Measurements from ENCODE around the gene WNK1. TPM values are rescaled to one million over a fixed set of nuclear protein-coding genes. Genes with fewer than 3 reads are reported as not detected.

The WNK1 gene
- polyA plus RNA-seq, 1 donor (not counting 4 experiments of a cell fraction or from before 2014, with no cell fraction given), result 72.3 TPM

- dilution Hi-C loops (cut with MboI; ENCODE audit: extremely low pct_ligation_motif_present, low sequenced_read_pairs), result no loop called here
- H3K79me2 ChIP-seq (ENCODE audit: control insufficient read depth, insufficient read depth, low read length), result no peaks in the 10 kb centered on the region
- no peaks in the 10 kb centered on the region for H3K36me3 ChIP-seq (ENCODE audit: control insufficient read depth in 2 of 2, extremely low read depth in 1 of 2, insufficient read depth in 2 of 2, low read length in 2 of 2)
- H3K9me3 ChIP-seq (ENCODE audit: control insufficient read depth, low read depth, low read length), result no peaks in the 10 kb centered on the region
- H3K9me1 ChIP-seq (ENCODE audit: control insufficient read depth, extremely low read depth, insufficient read depth, low read length), result no peaks in the 10 kb centered on the region
- no peak overlapping the region for H3K4me2 ChIP-seq (ENCODE audit: control insufficient read depth, extremely low read depth, insufficient read depth, low read depth, low read length)
- no peaks in the 10 kb centered on the region for H3K27me3 ChIP-seq (ENCODE audit: control insufficient read depth, extremely low read depth, insufficient read depth, low read length)
- no peaks in the 10 kb centered on the region for H4K20me1 ChIP-seq (ENCODE audit: control insufficient read depth, extremely low read depth, insufficient read depth, low read length)
- H3K4me3 ChIP-seq (ENCODE audit: control insufficient read depth in 2 of 3, extremely low read depth in 1 of 3, insufficient read depth in 2 of 3, low read depth in 1 of 3, low read length in 3 of 3), result no peak overlapping the region
- TF ChIP-seq CTCF (optimal IDR thresholded peaks at IDR 0.05 in 1 of 3, IDR thresholded peaks at IDR 0.05 in 1 of 3, conservative IDR thresholded peaks at IDR 0.05 in 1 of 3; ENCODE audit: extremely low read depth in 1 of 3, insufficient read depth in 2 of 3, low read length in 3 of 3) (no peak), EZH2 (IDR thresholded peaks at IDR 0.05; ENCODE audit: low read length) (no peak)
- FAIRE-seq, result no peak
- H2AFZ ChIP-seq (ENCODE audit: control insufficient read depth, low read length), result no peak overlapping the region
- H3K27ac ChIP-seq (ENCODE audit: control insufficient read depth, insufficient read depth, low read length), result no peak overlapping the region
- H3K9ac ChIP-seq (ENCODE audit: control insufficient read depth, extremely low read depth, insufficient read depth, low read length), result no peak overlapping the region
- H3K4me1 ChIP-seq (ENCODE audit: control insufficient read depth, extremely low read depth, insufficient read depth, low read length), result peaks cover 18% of the 10 kb centered on the region
- no peak for DNase-seq (ENCODE audit: low read depth, low spot score)
Observed at GRCh38 chr12:730550-730949, 21.8 kb upstream of the WNK1 start.

GRCh38 chr12:737122-737739 lies 15.1 kb upstream of the WNK1 start:
- Histone ChIP-seq H2AFZ (ENCODE audit: control insufficient read depth, low read length) (peak overlapping the region; percentile 25), H3K9ac (ENCODE audit: control insufficient read depth, extremely low read depth, insufficient read depth, low read length) (no peak overlapping the region), H3K27me3 (ENCODE audit: control insufficient read depth, extremely low read depth, insufficient read depth, low read length) (no peaks in the 10 kb centered on the region), H3K9me1 (ENCODE audit: control insufficient read depth, extremely low read depth, insufficient read depth, low read length) (no peaks in the 10 kb centered on the region), H3K27ac (ENCODE audit: control insufficient read depth, insufficient read depth, low read length) (no peak overlapping the region), H4K20me1 (ENCODE audit: control insufficient read depth, extremely low read depth, insufficient read depth, low read length) (no peaks in the 10 kb centered on the region), H3K36me3 (ENCODE audit: control insufficient read depth in 2 of 2, extremely low read depth in 1 of 2, insufficient read depth in 2 of 2, low read length in 2 of 2) (no peaks in the 10 kb centered on the region), H3K4me2 (ENCODE audit: control insufficient read depth, extremely low read depth, insufficient read depth, low read depth, low read length) (peak overlapping the region; percentile 34), H3K4me1 (ENCODE audit: control insufficient read depth, extremely low read depth, insufficient read depth, low read length) (peaks cover 8% of the 10 kb centered on the region), H3K4me3 (ENCODE audit: control insufficient read depth in 2 of 3, extremely low read depth in 1 of 3, insufficient read depth in 2 of 3, low read depth in 1 of 3, low read length in 3 of 3) (no peak overlapping the region), H3K79me2 (ENCODE audit: control insufficient read depth, insufficient read depth, low read length) (no peaks in the 10 kb centered on the region), H3K9me3 (ENCODE audit: control insufficient read depth, low read depth, low read length) (no peaks in the 10 kb centered on the region)
- dilution Hi-C loops (cut with MboI; ENCODE audit: extremely low pct_ligation_motif_present, low sequenced_read_pairs), result no loop called here
- DNase-seq (ENCODE audit: low read depth, low spot score), result no peak
- TF ChIP-seq CTCF (optimal IDR thresholded peaks at IDR 0.05 in 1 of 3, IDR thresholded peaks at IDR 0.05 in 1 of 3, conservative IDR thresholded peaks at IDR 0.05 in 1 of 3; ENCODE audit: extremely low read depth in 1 of 3, insufficient read depth in 2 of 3, low read length in 3 of 3), result no peak
- TF ChIP-seq EZH2 (IDR thresholded peaks at IDR 0.05; ENCODE audit: low read length), result no peak
- no peak for FAIRE-seq

All from keratinocyte (primary cell).